Keratinocyte (primary cell): ENCODE results near the gene FDXR. TPM values are rescaled to one million over a fixed set of nuclear protein-coding genes. Genes with fewer than 3 reads are reported as not detected.

Experiments
- DNase-seq: peaks from one replicate; pipeline ENCODE4 v3.0.0-alpha.2; 2011; ENCODE audit warnings: low read depth, missing footprints, low spot score
- FAIRE-seq: peaks from 2 replicates; lab custom pipeline; 2011; peaks lifted over from hg19 to GRCh38; lab: Jason Lieb, UNC
- H2AFZ ChIP-seq: 2 replicates; pipeline ENCODE4 v1.6.0; 2012; ENCODE audit warnings: low read length, control low read depth, inconsistent platforms; ENCODE audit not compliant: control insufficient read depth
- H3K27ac ChIP-seq: 2 replicates; pipeline ENCODE4 v1.5.1; 2011; ENCODE audit warnings: low read length; ENCODE audit not compliant: control insufficient read depth, insufficient read depth
- H3K27me3 ChIP-seq: 3 replicates; pipeline ENCODE4 v1.6.0; 2011; ENCODE audit warnings: low read length; ENCODE audit not compliant: control insufficient read depth, insufficient read depth; ENCODE audit errors: extremely low read depth
- H3K36me3 ChIP-seq, 2 experiments: 2 replicates in 1 of 2; 3 replicates in 1 of 2; pipeline ENCODE4 v1.5.1; 2011; ENCODE audit warnings: low read length in 2 of 2, mild to moderate bottlenecking in 1 of 2; ENCODE audit not compliant: control insufficient read depth in 2 of 2, insufficient read depth in 2 of 2; ENCODE audit errors: extremely low read depth in 1 of 2
- H3K4me1 ChIP-seq: 3 replicates; pipeline ENCODE4 v1.5.1; 2011; ENCODE audit warnings: low read length; ENCODE audit not compliant: control insufficient read depth, insufficient read depth; ENCODE audit errors: extremely low read depth
- H3K4me2 ChIP-seq: 3 replicates; pipeline ENCODE4 v1.6.0; 2011; ENCODE audit warnings: low read depth, low read length; ENCODE audit not compliant: control insufficient read depth, insufficient read depth; ENCODE audit errors: extremely low read depth
- H3K4me3 ChIP-seq, 3 experiments: fragments of 200-600 bp in 1 of 3; sonication (generic) in 1 of 3; 2 replicates in 2 of 3; 3 replicates in 1 of 3; pipeline ENCODE4 v1.5.1; 2011 to 2016; ENCODE audit warnings: low read length in 3 of 3, mild to moderate bottlenecking in 3 of 3, control low read depth in 2 of 3, inconsistent platforms in 1 of 3, low read depth in 1 of 3, mixed read lengths in 1 of 3, mixed run types in 1 of 3, moderate library complexity in 1 of 3; ENCODE audit not compliant: control insufficient read depth in 2 of 3, insufficient read depth in 2 of 3; ENCODE audit errors: extremely low read depth in 1 of 3
- H3K79me2 ChIP-seq: 2 replicates; pipeline ENCODE4 v1.6.0; 2012; ENCODE audit warnings: low read length; ENCODE audit not compliant: control insufficient read depth, insufficient read depth
- H3K9ac ChIP-seq: 3 replicates; pipeline ENCODE4 v1.6.0; 2011; ENCODE audit warnings: low read length; ENCODE audit not compliant: control insufficient read depth, insufficient read depth; ENCODE audit errors: extremely low read depth
- H3K9me1 ChIP-seq: 3 replicates; pipeline ENCODE4 v1.6.0; 2011; ENCODE audit warnings: low read length; ENCODE audit not compliant: control insufficient read depth, insufficient read depth; ENCODE audit errors: extremely low read depth
- H3K9me3 ChIP-seq: 2 replicates; pipeline ENCODE4 v1.5.1; 2012; ENCODE audit warnings: low read depth, low read length; ENCODE audit not compliant: control insufficient read depth
- H4K20me1 ChIP-seq: 3 replicates; pipeline ENCODE4 v1.6.0; 2011; ENCODE audit warnings: low read length; ENCODE audit not compliant: control insufficient read depth, insufficient read depth; ENCODE audit errors: extremely low read depth
- CTCF ChIP-seq, 3 experiments: IDR thresholded peaks in 1 of 3; conservative IDR thresholded peaks in 1 of 3; optimal IDR thresholded peaks in 1 of 3; 2 replicates in 2 of 3; 3 replicates in 1 of 3; pipeline versions ENCODE3 to v1.5.1; 2011; ENCODE audit warnings: low read length in 3 of 3, mild to moderate bottlenecking in 3 of 3, moderate library complexity in 2 of 3, control low read depth in 1 of 3, inconsistent platforms in 1 of 3; ENCODE audit not compliant: insufficient read depth in 2 of 3; ENCODE audit errors: extremely low read depth in 1 of 3
- EZH2 ChIP-seq: IDR thresholded peaks from one replicate; pipeline ENCODE4 v1.6.1; 2012; ENCODE audit warnings: inconsistent platforms, mild to moderate bottlenecking, low read length, moderate library complexity
- dilution Hi-C: fragments of 300-500 bp; cut with MboI; formaldehyde crosslinking; loops from one replicate; pipeline ENCODE4 v1.7.0; 2020; ENCODE audit warnings: low sequenced_read_pairs; ENCODE audit not compliant: extremely low pct_ligation_motif_present
- polyA plus RNA-seq, 5 experiments: library from polyadenylated mRNA; depleted of rRNA in 3 of 5; stranded (reverse) in 3 of 5; stranded (forward) in 1 of 5; unstranded in 1 of 5; fragments of >200 nt; gene quantifications; 1 replicate in 1 of 5; 2 replicates in 3 of 5; 3 replicates in 1 of 5; pipeline versions ENCODE4 v1.2.1 to v1.2.3, GENCODE V29; 2011 to 2012; ENCODE audit warnings: missing spikeins in 2 of 5, low read depth in 1 of 5, low replicate concordance in 1 of 5

Gene FDXR
- polyA plus RNA-seq, 1 donor (not counting 4 experiments of a cell fraction or from before 2014, with no cell fraction given): 12.0 TPM

GRCh38 chr17:74848656-74849399 is 24.0 kb downstream of the FDXR start:
- Histone ChIP-seq H3K9me3 (no peaks in the 10 kb centered on the region), H2AFZ (no peak overlapping the region), H3K36me3 (no peaks in the 10 kb centered on the region), H3K79me2 (no peaks in the 10 kb centered on the region), H4K20me1 (no peaks in the 10 kb centered on the region), H3K9ac (no peak overlapping the region), H3K27ac (no peak overlapping the region), H3K4me3 (no peak overlapping the region), H3K4me1 (no peaks in the 10 kb centered on the region), H3K9me1 (no peaks in the 10 kb centered on the region), H3K27me3 (peaks cover 45% of the 10 kb centered on the region), H3K4me2 (no peak overlapping the region)
- DNase-seq: no peak
- FAIRE-seq: no peak
- dilution Hi-C loops: no loop called here
- TF ChIP-seq CTCF (optimal IDR thresholded peaks at IDR 0.05 in 1 of 3, IDR thresholded peaks at IDR 0.05 in 1 of 3, conservative IDR thresholded peaks at IDR 0.05 in 1 of 3; ENCODE audit: extremely low read depth in 1 of 3, insufficient read depth in 2 of 3, low read length in 3 of 3) (no peak), EZH2 (no peak)

GRCh38 chr17:74846621-74847020 is 26.2 kb downstream of the FDXR start:
- Histone ChIP-seq H3K79me2 (no peaks in the 10 kb centered on the region), H3K4me1 (no peaks in the 10 kb centered on the region), H3K36me3 (no peaks in the 10 kb centered on the region), H3K4me2 (no peak overlapping the region), H4K20me1 (no peaks in the 10 kb centered on the region), H3K9me1 (no peaks in the 10 kb centered on the region), H3K4me3 (no peak overlapping the region), H3K27me3 (peaks cover 40% of the 10 kb centered on the region), H3K27ac (no peak overlapping the region), H3K9ac (no peak overlapping the region), H2AFZ (no peak overlapping the region), H3K9me3 (no peaks in the 10 kb centered on the region)
- no peak for FAIRE-seq
- dilution Hi-C loops: no loop called here
- DNase-seq: no peak
- TF ChIP-seq EZH2 (no peak), CTCF (optimal IDR thresholded peaks at IDR 0.05 in 1 of 3, IDR thresholded peaks at IDR 0.05 in 1 of 3, conservative IDR thresholded peaks at IDR 0.05 in 1 of 3; ENCODE audit: extremely low read depth in 1 of 3, insufficient read depth in 2 of 3, low read length in 3 of 3) (no peak)
